Mesodermal cell (in vitro differentiated cells): ENCODE measurements around the gene SPTBN4.
"Not testable (repeated sequence)": the region's sequence is repeated elsewhere in the genome, so short reads cannot be mapped to it uniquely, and the experiment has no call there.

Experiments used
- H3K27ac ChIP-seq: 2 replicates; pipeline ENCODE4 v1.7.0; 2013; ENCODE audit warnings: mild to moderate bottlenecking, low read depth, low read length, moderate library complexity; ENCODE audit not compliant: severe bottlenecking
- H3K36me3 ChIP-seq: 2 replicates; pipeline ENCODE4 v1.7.1; 2013; ENCODE audit warnings: mild to moderate bottlenecking, low read length, moderate library complexity; ENCODE audit not compliant: control insufficient read depth, insufficient read depth
- H3K4me1 ChIP-seq: one replicate; pipeline ENCODE4 v1.7.1; 2013; ENCODE audit warnings: mild to moderate bottlenecking, low read length; ENCODE audit not compliant: insufficient read depth, control insufficient read depth, poor library complexity, severe bottlenecking
- H3K4me3 ChIP-seq: 2 replicates; pipeline ENCODE4 v1.7.0; 2013; ENCODE audit warnings: low read length, control low read depth, mild to moderate bottlenecking; ENCODE audit not compliant: insufficient read depth, poor library complexity, severe bottlenecking; ENCODE audit errors: extremely low read depth
- H3K9me3 ChIP-seq: 2 replicates; pipeline ENCODE4 v1.7.1; 2013; ENCODE audit warnings: mild to moderate bottlenecking, low read length, moderate library complexity; ENCODE audit not compliant: control insufficient read depth
- WGBS, 2 experiments: methylation state at CpG; one replicate each; pipeline ENCODE4 v1.1.5; 2013; ENCODE audit warnings: missing lambda C conversion rate in 2 of 2; ENCODE audit not compliant: insufficient coverage in 2 of 2; 5-methylcytosine and 5-hydroxymethylcytosine counted together

Gene SPTBN4

DNA sequence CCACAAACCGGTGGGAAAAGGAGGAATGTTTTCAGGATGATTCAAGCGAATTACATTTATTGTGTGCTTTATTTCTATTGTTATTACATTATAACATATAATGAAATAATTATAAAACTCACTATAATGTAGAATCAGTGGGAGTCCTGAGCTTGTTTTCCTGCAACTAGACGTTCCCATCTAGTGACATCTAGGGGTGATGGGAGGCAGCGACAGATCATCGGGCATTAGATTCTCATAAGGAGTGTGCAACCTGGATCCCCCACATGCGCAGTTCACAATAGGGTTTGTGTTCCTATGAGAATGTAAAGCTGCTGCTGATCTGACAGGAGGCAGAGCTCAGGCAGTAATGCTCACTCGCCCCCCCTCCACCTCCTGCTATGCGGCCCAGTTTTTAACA is 54.5 kb downstream of the SPTBN4 start:
- Histone ChIP-seq H3K9me3 (peaks cover 4% of the 10 kb centered on the region), H3K4me1 (no peaks in the 10 kb centered on the region), H3K36me3 (no peaks in the 10 kb centered on the region), H3K4me3 (no peak overlapping the region), H3K27ac (no peak overlapping the region)
- WGBS, 2 experiments: 78 to 93% methylated on average over 2 to 4 of the region's 8 CpGs

DNA sequence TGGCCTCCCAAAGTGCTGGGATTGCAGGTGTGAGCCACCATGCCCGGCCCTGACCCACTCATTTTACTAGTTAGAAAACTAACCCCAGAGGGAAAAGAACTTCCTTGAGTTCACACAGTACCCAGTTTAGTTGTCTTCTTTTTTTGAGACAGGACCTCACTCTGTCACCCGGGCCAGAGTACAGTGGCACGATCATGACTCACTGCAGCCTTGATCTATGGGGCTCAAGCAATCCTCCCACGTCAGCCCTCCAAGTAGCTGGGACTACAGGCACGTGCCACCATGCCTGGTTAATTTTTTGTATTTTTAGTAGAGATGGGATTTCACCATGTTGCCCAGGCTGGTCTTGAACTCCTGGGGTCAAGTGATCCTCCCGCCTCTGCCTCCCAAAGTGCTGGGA is 55.1 kb downstream of the SPTBN4 start:
- H3K9me3 ChIP-seq, H3K4me3 ChIP-seq, H3K27ac ChIP-seq, H3K4me1 ChIP-seq, H3K36me3 ChIP-seq: not testable (repeated sequence)
- 93 to 94% methylated on average over 4 to 5 of the region's 6 CpGs for WGBS, 2 experiments

DNA sequence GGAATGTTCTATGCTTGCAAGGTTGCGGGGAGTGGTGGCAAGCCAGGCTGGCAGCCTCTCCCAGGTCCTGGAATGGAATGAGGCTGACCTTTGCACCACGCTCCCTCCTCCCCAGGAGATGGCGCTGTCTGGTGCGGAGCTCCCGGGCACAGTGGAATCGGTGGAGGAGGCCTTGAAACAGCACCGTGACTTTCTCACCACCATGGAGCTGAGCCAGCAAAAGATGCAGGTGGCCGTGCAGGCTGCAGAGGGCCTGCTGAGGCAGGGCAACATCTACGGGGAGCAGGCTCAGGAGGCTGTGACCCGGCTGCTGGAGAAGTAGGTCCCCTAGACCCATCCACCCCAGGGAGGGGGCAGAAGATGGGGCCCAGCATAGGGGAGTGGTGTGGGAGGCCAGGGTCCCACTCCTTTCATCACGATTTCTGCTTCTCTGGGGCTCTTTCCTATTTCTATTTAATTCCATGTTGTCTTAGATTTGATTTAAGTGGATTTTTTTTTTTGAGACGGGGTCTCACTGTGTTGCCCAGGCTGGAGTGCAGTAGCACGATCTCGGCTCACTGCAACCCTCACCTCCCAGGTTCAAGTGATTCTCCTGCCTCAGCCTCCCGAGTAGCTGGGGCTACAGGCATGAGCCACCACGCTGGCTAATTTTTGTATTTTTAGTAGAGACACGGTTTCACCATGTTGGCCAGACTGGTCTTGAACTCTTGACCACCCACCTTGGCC is 56.7 kb downstream of the SPTBN4 start:
- Histone ChIP-seq H3K27ac (no peak overlapping the region), H3K9me3 (peaks cover 4% of the 10 kb centered on the region), H3K36me3 (no peaks in the 10 kb centered on the region), H3K4me3 (no peak overlapping the region), H3K4me1 (no peaks in the 10 kb centered on the region)
- WGBS, 2 experiments: 43 to 51% methylated on average over 8 to 13 of the region's 17 CpGs

DNA sequence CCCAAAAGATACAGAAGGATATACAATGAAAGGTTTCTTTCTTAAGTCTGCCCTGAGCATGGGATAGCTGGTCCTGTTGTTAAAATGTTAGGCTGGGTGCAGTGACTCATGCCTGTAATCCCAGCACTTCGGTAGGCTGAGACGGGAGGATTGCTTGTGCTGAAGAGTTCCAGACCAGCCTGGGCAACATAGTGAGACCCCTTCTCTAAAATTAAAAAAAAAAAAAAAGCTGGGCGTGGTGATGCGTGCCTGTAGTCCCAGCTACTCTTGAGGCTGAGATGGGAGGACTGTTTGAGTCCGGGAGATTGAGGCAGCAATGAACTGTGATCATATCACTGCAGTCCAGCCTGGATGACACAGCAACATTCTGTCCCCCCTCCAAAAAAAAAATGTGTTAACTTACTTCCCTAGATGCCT is 57.3 kb downstream of the SPTBN4 start:
- WGBS, 2 experiments: 67 to 80% methylated on average over 1 to 3 of the region's 5 CpGs
- H3K36me3 ChIP-seq: no peaks in the 10 kb centered on the region

DNA sequence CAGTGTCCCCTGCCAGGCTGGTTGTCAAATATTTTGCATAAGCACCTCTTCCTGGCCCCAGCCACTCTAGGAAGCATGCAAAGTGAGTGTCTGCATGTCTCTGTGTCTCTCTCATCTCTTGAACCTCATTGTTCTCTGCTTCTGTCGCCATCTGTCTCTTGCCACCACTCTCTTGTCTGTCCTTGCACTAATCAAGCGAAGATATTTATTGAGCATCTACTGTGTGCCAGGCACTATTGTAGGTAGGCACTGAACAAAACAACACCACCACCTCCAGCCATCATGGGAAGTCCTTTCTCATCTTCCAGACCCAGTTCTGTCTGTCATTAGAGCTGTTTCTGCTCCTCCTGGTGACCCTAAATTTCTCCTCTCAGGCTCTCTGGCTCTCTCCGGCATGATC is 57.9 kb downstream of the SPTBN4 start:
- Histone ChIP-seq H3K4me1 (peaks cover 2% of the 10 kb centered on the region), H3K9me3 (peaks cover 4% of the 10 kb centered on the region), H3K36me3 (no peaks in the 10 kb centered on the region), H3K27ac (no peak overlapping the region), H3K4me3 (no peak overlapping the region)
- WGBS, 2 experiments: 81 to 87% methylated on average over 3 of the region's 3 CpGs

More for the DNA sequence above, 57.3 kb downstream of the SPTBN4 start:
- Histone ChIP-seq H3K27ac (no peak overlapping the region), H3K4me3 (no peak overlapping the region), H3K9me3 (peaks cover 4% of the 10 kb centered on the region), H3K4me1 (no peaks in the 10 kb centered on the region)

DNA sequence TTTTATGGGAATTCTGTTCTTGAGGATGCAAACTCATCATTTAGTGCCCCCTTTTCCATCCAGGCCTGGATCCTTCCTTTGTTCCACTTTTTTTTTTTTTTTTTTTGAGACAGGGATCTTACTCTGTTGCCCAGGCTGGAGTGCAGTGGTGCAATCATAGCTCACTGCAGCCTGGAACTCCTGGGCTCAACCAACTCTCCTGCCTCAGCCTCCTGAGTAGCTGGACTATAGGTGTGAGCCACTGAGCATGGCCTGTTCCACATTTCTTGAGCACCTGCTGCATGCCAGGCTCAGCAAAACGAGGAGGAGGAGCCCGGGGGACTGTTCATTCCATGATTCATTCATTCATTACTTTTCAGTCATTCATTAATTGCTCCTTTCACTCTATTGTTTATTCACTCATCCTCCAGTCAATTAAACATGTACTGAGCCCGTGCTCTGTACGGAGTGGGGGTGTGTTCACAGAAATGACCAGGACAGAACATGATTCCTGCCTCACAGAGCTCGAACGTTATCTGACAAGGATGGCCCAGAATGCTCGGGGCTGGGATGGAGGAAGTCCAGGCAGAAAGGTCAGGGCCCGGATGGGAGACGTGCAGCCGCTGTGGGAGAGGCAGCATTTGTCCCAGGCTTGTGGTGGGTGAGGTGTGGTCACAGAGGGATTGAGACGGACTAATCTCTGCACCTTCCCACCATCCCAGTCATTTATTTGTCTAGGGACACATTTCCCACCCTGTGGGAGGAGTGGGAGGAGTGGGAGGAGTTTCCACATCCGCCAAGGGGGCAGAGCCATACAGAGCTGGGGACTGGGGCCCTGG is 58.6 kb downstream of the SPTBN4 start:
- H3K27ac ChIP-seq: no peak overlapping the region
- H3K9me3 ChIP-seq: peaks cover 4% of the 10 kb centered on the region
- peaks cover 7% of the 10 kb centered on the region for H3K4me1 ChIP-seq
- no peak overlapping the region for H3K4me3 ChIP-seq
- WGBS, 2 experiments: 70 to 78% methylated on average over 7 to 8 of the region's 12 CpGs
- H3K36me3 ChIP-seq: no peaks in the 10 kb centered on the region

DNA sequence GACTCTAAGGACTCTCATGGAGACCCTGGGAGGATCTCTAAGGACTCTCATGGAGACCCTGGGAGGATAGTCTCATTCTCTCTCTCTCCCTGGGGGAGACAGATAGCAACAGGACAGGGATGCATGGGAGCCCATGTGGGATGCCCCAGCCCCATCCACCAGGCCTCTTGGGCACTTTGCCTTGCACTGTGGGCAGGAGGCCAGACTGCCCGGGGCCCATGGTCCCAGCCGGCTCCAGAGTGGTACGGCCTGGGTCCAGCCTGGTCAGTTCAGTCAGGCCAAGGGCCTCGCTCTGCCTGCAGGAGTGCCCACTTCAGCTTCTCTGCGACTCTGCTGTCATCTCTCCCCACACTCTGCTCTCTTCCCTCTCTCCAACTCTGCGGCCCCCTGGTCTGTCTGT is 61.3 kb downstream of the SPTBN4 start:
- no peaks in the 10 kb centered on the region for H3K9me3 ChIP-seq

DNA sequence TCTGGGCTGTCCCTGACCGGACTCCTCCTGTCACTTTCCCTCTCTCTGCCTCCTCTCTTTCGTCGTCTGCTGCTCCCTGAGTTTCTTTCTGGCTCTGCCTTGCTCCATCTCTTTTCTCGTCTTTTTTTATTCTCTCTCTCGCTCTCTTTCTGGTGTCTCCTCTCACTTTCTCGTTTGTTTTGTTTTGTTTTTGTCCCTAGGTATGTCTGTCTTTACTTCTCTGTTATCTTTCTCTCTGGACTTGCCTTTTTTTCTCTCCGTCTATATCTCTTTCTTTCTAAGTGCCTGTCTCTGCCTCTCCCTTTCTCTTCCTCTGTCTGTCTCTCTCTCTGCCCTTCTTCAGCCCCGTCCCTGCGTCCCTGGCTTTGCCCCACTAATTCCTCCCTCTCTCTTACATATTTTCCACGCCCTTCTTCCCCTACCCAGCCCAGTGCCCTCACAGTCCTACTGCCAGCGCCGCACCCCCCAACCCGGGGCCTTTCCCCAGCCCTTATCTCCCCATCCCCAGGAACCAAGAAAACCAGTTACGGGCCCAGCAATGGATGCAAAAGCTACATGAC is 61.8 kb downstream of the SPTBN4 start:
- Histone ChIP-seq H3K4me3 (no peak overlapping the region), H3K27ac (no peak overlapping the region), H3K36me3 (no peaks in the 10 kb centered on the region), H3K9me3 (no peaks in the 10 kb centered on the region), H3K4me1 (peaks cover 7% of the 10 kb centered on the region)
- 73 to 82% methylated on average over 11 to 12 of the region's 14 CpGs for WGBS, 2 experiments

More for the DNA sequence above, 61.3 kb downstream of the SPTBN4 start:
- Histone ChIP-seq H3K36me3 (no peaks in the 10 kb centered on the region), H3K27ac (no peak overlapping the region), H3K4me1 (peaks cover 7% of the 10 kb centered on the region), H3K4me3 (no peak overlapping the region)
- 83 to 98% methylated on average over 6 of the region's 6 CpGs for WGBS, 2 experiments

DNA sequence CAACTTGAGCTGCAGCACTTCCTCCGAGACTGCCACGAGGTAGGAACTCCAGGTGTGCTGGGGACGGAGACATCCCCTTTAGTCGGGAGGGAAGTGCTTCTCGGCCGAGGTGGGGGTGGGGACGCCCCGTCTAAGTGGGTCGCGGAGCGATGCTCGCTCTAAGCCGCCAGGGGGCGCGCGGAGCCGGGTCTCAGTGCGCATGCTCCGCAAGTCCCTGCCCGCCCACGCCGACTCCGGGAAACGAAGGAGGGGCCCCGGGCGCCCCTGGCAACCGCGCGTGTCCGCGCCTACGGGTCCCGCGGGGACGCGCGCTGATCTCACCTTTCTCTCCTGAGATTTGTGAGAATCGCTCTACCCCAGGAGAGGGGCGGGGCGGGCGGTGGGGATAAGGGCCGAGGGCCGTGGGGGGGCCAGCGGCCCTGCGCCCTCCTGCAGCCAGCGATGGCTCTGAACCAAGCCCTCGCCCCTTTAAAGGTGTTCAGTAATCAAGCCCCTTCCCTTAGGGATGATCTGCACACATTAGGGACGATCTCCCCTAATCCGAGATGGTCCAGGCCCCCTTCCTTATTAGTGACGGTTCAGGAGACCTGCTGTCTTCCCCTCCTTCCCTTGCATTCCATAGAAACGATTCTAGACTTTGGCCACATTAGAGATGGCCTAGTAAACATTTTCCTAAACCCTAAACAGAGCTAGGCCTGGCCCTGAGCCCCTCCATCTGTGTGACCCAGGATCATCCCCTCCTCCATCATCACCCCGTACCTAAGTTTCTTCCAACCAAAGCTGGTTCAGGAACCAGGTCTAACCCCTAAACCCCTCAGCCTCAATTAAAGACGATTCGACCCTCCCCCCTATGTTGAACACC is 62.5 kb downstream of the SPTBN4 start:
- H3K36me3 ChIP-seq: no peaks in the 10 kb centered on the region
- 3 to 4% methylated on average over 46 of the region's 54 CpGs for WGBS, 2 experiments
- peak overlapping the region; percentile 27 for H3K4me3 ChIP-seq
- H3K27ac ChIP-seq: peak overlapping the region; percentile 23
- peaks cover 7% of the 10 kb centered on the region for H3K4me1 ChIP-seq
- no peaks in the 10 kb centered on the region for H3K9me3 ChIP-seq
